ENCODE data around the gene HNF4A.
A peak's percentile ranks its signal among the peaks of the same experiment; 100 is the strongest.
"Not testable (repeated sequence)": the region's sequence is repeated elsewhere in the genome, so short reads cannot be mapped to it uniquely, and the experiment has no call there.

HNF4A gene

DNA sequence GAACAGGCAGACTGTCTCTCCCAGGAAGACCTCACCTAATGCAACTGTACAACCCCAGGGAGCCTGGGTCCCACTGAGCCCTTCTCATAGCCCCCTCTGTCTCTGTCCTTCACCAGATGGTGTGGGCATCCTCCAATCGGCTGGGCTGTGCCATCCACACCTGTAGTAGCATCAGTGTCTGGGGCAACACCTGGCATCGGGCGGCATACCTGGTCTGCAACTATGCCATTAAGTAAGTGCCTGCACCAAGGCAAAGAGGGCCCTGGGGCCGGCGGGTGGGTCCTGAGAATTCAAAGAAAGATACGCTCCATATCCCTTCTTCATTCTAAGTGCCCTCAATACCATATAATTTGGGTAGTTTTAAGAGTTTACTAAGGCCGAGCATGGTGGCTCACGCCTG is 10.4 kb upstream of the HNF4A start:
- no peak for DNase-seq

GRCh38 chr20:44345941-44346340 is 9.6 kb upstream of the HNF4A start:
- not testable (repeated sequence) for DNase-seq

DNA sequence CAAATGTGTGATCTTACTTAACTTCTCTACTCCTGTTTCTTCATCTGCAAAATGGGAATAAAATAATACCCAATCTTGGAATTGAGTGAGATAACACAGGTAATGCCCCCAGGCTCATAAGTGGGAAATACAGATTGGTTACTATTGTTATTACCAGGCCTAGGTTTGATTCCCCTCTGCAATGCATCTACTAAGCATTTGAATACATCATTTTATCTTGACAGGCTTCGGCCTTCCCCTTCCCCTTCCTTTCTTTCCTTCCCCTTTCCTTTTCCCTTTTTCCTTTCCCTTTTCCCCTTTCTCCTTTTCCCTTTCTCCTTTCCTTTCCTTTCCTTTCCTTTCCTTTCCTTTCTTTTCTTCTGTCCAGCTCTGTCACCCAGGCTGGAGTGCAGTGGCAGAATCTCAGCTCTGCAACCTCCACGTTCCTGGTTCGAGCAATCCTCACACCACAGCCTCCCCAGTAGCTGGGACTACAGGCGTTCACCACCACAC is 7.3 kb upstream of the HNF4A start:
- DNase-seq, result no peak

DNA sequence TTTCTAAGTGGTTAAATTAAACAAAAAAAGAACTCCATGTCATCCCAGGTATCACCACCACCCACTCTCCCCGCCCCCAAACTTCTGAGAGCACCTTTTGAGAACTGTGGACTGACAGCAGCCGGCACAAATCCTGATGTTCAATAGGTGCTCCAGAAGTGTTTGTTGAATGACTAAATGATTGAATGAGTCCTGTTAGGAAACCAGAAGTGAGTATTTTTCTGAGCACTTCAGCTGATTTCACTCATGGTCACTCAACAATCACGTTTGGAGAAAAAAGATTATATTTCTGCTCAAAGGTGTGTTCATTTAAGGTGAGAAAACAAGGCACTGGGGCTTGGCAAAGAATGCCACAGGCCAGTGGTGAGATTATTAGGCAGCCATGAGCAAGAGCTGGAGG is 6.2 kb upstream of the HNF4A start:
- no peak for DNase-seq

DNA sequence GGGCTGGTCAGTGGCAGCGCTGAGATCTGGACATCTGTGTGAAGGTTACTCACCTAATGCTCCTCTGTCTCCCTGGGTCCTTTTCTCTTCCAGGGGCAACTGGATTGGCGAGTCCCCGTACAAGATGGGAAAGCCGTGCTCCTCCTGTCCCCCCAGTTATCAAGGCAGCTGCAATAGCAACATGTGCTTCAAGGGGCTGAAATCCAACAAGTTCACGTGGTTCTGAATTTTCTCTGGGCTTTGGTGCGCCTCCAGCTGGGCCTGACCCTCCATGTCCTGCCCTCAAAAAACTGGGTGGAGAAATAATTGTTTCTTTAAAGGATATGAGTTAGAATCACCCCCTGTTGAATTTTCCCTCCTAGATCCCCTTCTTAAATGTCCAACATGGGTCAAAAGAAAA is 4.9 kb upstream of the HNF4A start:
- DNase-seq, result no peak

- DNase-seq, result no peak
Measured at GRCh38 chr20:44354979-44355497, 461 bp upstream of the HNF4A start.

DNA sequence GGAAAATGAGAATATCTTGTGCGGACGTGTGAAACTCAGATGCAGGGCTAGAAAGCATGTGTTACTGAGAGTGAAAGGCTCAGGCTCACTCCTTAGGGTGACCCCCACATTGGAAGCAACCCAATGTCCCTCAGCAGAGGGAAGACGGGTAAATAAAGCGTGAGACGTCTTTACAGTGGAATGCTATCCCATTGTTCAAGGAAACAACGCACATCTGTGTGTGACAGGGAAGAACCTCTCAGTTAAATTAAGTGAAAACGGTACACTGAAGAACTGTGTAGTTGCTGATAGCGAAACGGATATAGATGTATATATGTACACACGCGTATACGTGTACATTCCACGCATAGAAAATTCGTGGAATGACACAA is 839 bp downstream of the HNF4A start:
- DNase-seq, result no peak

DNA sequence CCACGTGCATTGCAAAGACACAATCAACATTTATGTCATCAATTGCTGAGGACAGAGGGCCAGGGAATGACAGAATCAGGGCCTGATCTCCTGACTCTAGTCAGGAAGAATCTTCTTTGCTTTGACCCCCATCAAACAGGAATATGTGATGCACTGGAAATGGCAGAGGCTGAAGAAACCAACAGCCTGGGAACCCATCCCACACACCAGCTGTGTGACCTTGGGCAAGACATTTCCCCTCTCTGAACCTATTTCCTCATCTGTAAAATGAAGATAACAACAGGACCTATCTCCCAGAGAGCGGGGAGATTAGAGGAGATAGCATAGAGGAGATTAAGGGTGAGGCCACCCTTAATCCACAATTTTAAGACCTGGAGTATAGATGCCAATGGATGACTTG is 1.5 kb downstream of the HNF4A start:
- DNase-seq, result no peak

GRCh38 chr20:44357555-44358125 is 2.1 kb downstream of the HNF4A start:
- DNase-seq, result no peak

GRCh38 chr20:44358776-44359175 is 3.3 kb downstream of the HNF4A start:
- no peak for DNase-seq

DNA sequence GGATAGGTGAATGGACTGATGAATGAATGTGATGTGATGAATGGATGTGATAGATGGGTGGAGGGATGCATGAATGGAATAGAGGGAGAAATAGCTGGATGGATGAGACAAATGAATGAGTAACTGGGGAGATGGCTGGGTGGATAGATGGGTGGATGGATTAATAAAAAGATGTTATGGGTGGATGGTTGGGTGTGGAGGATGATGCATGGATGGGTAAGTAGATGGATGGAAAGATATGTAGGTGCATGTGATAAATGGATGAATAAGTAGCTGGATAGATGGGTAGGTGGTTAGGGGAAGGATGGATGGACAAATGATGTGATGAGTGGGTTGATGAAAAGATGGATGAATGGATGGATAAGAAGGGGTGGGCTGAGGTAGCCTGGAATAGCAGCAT is 4.7 kb downstream of the HNF4A start:
- no peak for DNase-seq

GRCh38 chr20:44361021-44361420 is 5.5 kb downstream of the HNF4A start:
- DNase-seq, result no peak

DNA sequence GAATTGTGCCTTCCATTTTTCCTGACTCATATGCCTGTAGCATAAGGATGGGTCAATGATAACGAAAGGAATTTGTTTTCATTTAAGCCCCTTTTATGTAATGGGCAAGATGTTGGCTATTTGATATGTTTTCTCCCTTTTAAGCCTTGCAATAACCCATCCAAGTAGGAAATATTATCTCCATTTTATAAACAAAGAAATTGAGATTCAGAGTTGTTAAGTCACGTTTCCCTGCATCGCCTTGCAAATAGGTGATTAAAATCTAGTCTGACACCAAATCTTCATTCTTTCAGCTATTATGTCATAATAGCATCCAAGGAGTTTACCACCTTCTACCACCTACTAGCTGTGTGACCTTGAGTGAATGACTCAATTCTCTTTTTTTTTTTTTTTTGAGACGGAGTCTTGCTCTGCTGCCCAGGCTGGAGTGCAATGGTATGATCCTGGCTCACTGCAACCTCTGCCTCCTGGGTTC is 7.0 kb downstream of the HNF4A start:
- no peak for DNase-seq

- no peak for DNase-seq
Measured at GRCh38 chr20:44364068-44364467, 8.6 kb downstream of the HNF4A start.

GRCh38 chr20:44364780-44365179 is 9.3 kb downstream of the HNF4A start:
- DNase-seq, result no peak

GRCh38 chr20:44367746-44368145 is 12.2 kb downstream of the HNF4A start:
- DNase-seq, result no peak

- no peak for DNase-seq
Measured at GRCh38 chr20:44370639-44371218, 15.2 kb downstream of the HNF4A start.

- no peak for DNase-seq
Measured at GRCh38 chr20:44382641-44383040, 27.1 kb downstream of the HNF4A start.

GRCh38 chr20:44384423-44385027 is 29.0 kb downstream of the HNF4A start:
- DNase-seq, result peak in 47 of 58 donors; percentile 1 to 88 (median 29)

DNA sequence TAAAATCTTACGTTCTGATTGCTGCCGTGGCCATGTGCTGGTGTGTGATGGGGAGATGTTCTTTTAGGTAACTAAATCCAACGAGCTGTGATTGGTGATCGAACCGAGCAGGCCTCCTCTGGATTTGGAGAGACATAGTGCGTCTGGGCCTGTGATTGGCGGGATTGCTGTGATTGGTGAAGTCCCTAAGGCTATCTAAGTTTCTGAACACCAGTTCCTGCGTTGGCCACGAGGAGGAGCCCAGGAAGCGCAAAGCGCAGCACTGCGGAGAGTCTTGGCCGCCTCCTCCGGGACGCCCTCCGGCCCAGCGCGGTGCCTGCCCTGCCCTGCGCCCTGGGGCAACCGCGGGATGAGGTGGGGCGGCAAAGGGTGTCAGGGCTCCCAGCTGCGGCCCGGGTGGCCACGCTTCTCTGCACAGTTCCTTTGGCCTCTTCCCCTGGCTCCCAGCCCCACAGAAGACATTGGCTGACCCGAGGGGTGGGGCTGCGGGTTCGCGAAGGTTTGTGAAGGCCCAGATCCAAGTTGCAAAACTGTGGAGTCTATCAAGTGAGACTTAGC is 33.0 kb downstream of the HNF4A start:
- peak in 45 of 58 donors; percentile 1 to 80 (median 30) for DNase-seq

DNA sequence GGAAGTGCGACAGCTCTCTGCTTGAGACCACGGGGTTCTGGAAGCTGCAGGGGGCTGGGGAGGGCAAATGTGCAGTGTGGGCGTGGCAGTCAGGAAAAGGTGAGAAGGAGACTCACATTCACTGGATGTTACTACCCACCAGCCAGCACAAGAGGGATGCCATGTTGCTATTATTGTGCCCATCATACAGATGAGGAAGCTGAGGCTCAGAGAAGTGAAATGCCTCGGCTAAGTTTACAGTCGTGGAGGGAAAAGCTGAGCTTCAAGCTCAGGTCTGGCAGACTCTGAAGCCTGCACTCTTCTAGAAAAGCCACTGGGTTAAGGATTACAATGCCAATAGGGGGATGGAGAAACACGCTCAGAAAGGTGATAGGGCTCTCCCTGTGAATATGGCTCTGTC is 34.4 kb downstream of the HNF4A start:
- no peak for DNase-seq

DNA sequence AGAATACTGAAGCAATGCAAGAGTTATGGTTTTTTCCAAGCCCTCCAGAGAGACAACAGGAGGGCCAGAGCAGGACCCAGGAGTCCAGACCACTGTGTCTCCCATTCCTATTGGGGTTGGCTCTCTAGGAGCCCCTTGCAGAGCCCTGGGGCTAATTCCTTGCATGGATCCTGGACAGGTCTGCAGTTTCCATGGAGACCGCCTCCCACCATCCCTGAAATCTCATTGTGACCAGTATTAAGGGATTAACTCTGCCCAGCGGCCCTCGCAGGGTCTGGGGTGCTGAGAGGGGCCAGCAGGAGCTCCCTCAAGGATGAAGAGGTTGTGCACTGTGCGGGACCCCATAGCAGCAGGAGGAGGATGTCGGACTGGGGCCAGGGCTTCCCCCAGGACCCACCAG is 34.8 kb downstream of the HNF4A start:
- no peak for DNase-seq

All from anterior cingulate cortex (tissue), 58 donors.